ENCODE results near the gene PTPRN2. TPM values are rescaled to one million over a fixed set of nuclear protein-coding genes. Genes with fewer than 3 reads are reported as not detected.

PTPRN2 gene
- total and polyA plus RNA-seq, 2 of the 8 experiments (the other 6 are each of a cell fraction or from before 2014, with no cell fraction given), result 2.6 to 4.5 TPM

DNA sequence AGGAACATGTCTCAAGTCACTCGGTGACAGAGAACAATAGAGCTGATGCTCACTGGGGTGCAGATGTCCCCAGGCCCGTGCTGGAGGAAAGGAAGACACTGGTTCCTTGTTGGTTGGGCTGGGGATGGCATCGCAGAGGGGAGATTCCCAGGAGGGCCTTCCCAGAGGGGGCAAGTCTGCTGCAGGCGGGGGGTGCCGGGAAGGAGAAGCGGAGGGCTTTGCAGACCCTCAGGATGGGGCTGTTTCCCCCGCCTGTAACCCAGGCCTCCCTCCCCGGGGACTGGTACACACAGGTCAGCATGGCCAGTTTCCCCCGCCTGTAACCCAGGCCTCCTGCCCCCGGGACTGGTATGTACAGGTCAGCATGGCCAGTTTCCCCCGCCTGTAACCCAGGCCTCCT is 967.0 kb downstream of the PTPRN2 start:
- Histone ChIP-seq H3K9me3 (ENCODE audit: insufficient read depth in 2 of 2, low read depth in 1 of 2, low read length in 1 of 2) (no peaks in the 10 kb centered on the region; a peak in 1 of 4 replicates), H2BK12ac (ENCODE audit: low read depth, low read length) (no peak overlapping the region), H2BK20ac (ENCODE audit: low read length) (no peak overlapping the region), H2AFZ (ENCODE audit: low read length) (no peak overlapping the region), H4K8ac (ENCODE audit: extremely low read depth, insufficient read depth, low read length) (no peak overlapping the region), H3K79me2 (ENCODE audit: control insufficient read depth in 1 of 2, insufficient read depth in 2 of 2, low read length in 2 of 2) (no peaks in the 10 kb centered on the region), H2BK5ac (ENCODE audit: low read depth, low read length) (no peak overlapping the region), H3K9ac (replicated peaks in 1 of 4; ENCODE audit: extremely low read depth in 1 of 4, low read depth in 3 of 4, low read length in 3 of 4) (no peak overlapping the region), H3K23ac (ENCODE audit: insufficient read length) (no peak overlapping the region), H3K27ac (ENCODE audit: low read depth, low read length) (no peak overlapping the region), H2BK15ac (ENCODE audit: low read length) (no peak overlapping the region), H3K56ac (replicated peaks; ENCODE audit: insufficient read length, low read depth, low read length) (no peak overlapping the region), H2AK5ac (ENCODE audit: low read depth, low read length) (no peak overlapping the region), H3K36me3 (ENCODE audit: control insufficient read depth in 2 of 4, insufficient read depth in 4 of 4, low read length in 3 of 4) (no peaks in the 10 kb centered on the region), H2BK120ac (replicated peaks; ENCODE audit: low read depth, low read length) (no peak overlapping the region), H3K4me2 (ENCODE audit: insufficient read depth in 1 of 2, low read depth in 2 of 2, low read length in 2 of 2) (no peak overlapping the region), H4K20me1 (replicated peaks in 1 of 2; ENCODE audit: control insufficient read depth in 1 of 2, insufficient read depth in 2 of 2, low read length in 2 of 2) (peaks cover 0 to 5% of the 10 kb centered on the region in 2 experiments), H3K23me2 (ENCODE audit: low read depth, low read length) (no peaks in the 10 kb centered on the region), H3K79me1 (ENCODE audit: low read depth, low read length) (no peaks in the 10 kb centered on the region), H4K91ac (replicated peaks; ENCODE audit: insufficient read length, low read length) (no peak overlapping the region), H3K27me3 (replicated peaks in 1 of 4; ENCODE audit: control insufficient read depth in 3 of 4, extremely low read depth in 1 of 4, insufficient read depth in 3 of 4, low read length in 3 of 4) (no peaks in the 10 kb centered on the region; a peak in 1 of 7 replicates), H3K4ac (replicated peaks; ENCODE audit: insufficient read length, low read depth, low read length) (no peak overlapping the region), H3K4me3 (ENCODE audit: extremely low read depth in 1 of 4, insufficient read depth in 2 of 4, low read depth in 3 of 4, low read length in 4 of 4) (no peak overlapping the region), H3K18ac (ENCODE audit: extremely low read depth, low read length) (no peak overlapping the region), H3K14ac (ENCODE audit: insufficient read length) (no peak overlapping the region), H4K5ac (ENCODE audit: insufficient read length, low read depth, low read length) (no peak overlapping the region), H3K4me1 (replicated peaks in 1 of 4; ENCODE audit: control insufficient read depth in 3 of 4, insufficient read depth in 4 of 4, low read length in 3 of 4) (no peaks in the 10 kb centered on the region)
- WGBS, 2 experiments (ENCODE audit: extremely low coverage in 1 of 2, insufficient coverage in 1 of 2, insufficient read length in 1 of 2, insufficient replicate concordance in 2 of 2, low coverage in 1 of 2, low lambda C conversion rate in 2 of 2, missing lambda C conversion rate in 1 of 2), result 88% methylated on average over 8 of the region's 11 CpGs; no CpG with 5 or more reads in 1 of the 2 experiments
- ChIA-PET POLR2A (ENCODE audit: partially characterized antibody) (no interaction called here), CTCF (ENCODE audit: partially characterized antibody) (no interaction called here)
- no peak for DNase-seq (ENCODE audit: low read depth in 1 of 2, low spot score in 2 of 2)
- no peak for FAIRE-seq
- TF ChIP-seq SP2 (IDR thresholded peaks at IDR 0.05; ENCODE audit: low read length) (no peak), POLR2AphosphoS5 (IDR thresholded peaks at IDR 0.05; ENCODE audit: low read depth, low read length) (no peak), SIRT6 (IDR thresholded peaks at IDR 0.05; ENCODE audit: low read length) (no peak), GABPA (IDR thresholded peaks at IDR 0.05; ENCODE audit: borderline replicate concordance, insufficient read depth, low read length) (no peak), PHF8 (conservative IDR thresholded peaks at IDR 0.05; ENCODE audit: low read depth, low read length) (no peak), NRF1 (IDR thresholded peaks at IDR 0.05; ENCODE audit: low read depth, low read length) (no peak), EZH2 (IDR thresholded peaks at IDR 0.05; ENCODE audit: low read depth, low read length, severe bottlenecking) (no peak), EP300 (IDR thresholded peaks at IDR 0.05; ENCODE audit: borderline replicate concordance in 1 of 2, low read depth in 2 of 2, low read length in 2 of 2) (no peak), TBP (IDR thresholded peaks at IDR 0.05; ENCODE audit: low read depth, low read length) (no peak), CHD2 (IDR thresholded peaks at IDR 0.05; ENCODE audit: low read length) (no peak), CHD1 (IDR thresholded peaks at IDR 0.05; ENCODE audit: low read depth, low read length) (no peak), ZNF274 (IDR thresholded peaks at IDR 0.05; ENCODE audit: borderline replicate concordance, extremely low read depth, low read length) (no peak), CEBPB (IDR thresholded peaks at IDR 0.05; ENCODE audit: low read depth, low read length) (no peak), TCF12 (IDR thresholded peaks at IDR 0.05; ENCODE audit: low read depth, low read length) (no peak), TAF1 (IDR thresholded peaks at IDR 0.05; ENCODE audit: low read depth, low read length) (no peak), NANOG (IDR thresholded peaks at IDR 0.05; ENCODE audit: insufficient read depth, low read depth, low read length, poor library complexity, severe bottlenecking) (no peak)

Data from H1 (cell line).